IPS-NIHi11 (cell line): ENCODE results near the gene RRAGD.
A peak's percentile ranks its signal among the peaks of the same experiment; 100 is the strongest.

Experiments
- DNase-seq: peaks from one replicate; pipeline ENCODE4 v3.0.0; 2012; ENCODE audit warnings: mixed read lengths, low spot score

The RRAGD gene

GRCh38 chr6:89375427-89376267, 36.4 kb downstream of the RRAGD start:
- peak; percentile 86 for DNase-seq

GRCh38 chr6:89372506-89372901, 39.6 kb downstream of the RRAGD start:
- no peak for DNase-seq

GRCh38 chr6:89371849-89372505, 40.1 kb downstream of the RRAGD start:
- DNase-seq, result peak; percentile 81

GRCh38 chr6:89368999-89369398, 43.1 kb downstream of the RRAGD start:
- DNase-seq, result peak; percentile 53

- DNase-seq, result peak; percentile 66
Measured at GRCh38 chr6:89368107-89368506, 44.0 kb downstream of the RRAGD start.

- no peak for DNase-seq
Measured at GRCh38 chr6:89364586-89364985, 47.5 kb downstream of the RRAGD start.

GRCh38 chr6:89361171-89361570, 50.9 kb downstream of the RRAGD start:
- DNase-seq, result no peak

- DNase-seq, result no peak
Measured at GRCh38 chr6:89360415-89360999, 51.6 kb downstream of the RRAGD start.

GRCh38 chr6:89359561-89359960, 52.5 kb downstream of the RRAGD start:
- no peak for DNase-seq

GRCh38 chr6:89357390-89357789, 54.7 kb downstream of the RRAGD start:
- DNase-seq, result no peak

GRCh38 chr6:89356642-89357170, 55.4 kb downstream of the RRAGD start:
- DNase-seq, result no peak

GRCh38 chr6:89355511-89356194, 56.4 kb downstream of the RRAGD start:
- DNase-seq, result no peak

- DNase-seq, result no peak
Measured at GRCh38 chr6:89353702-89354392, 58.2 kb downstream of the RRAGD start.

- DNase-seq, result no peak
Measured at GRCh38 chr6:89353118-89353556, 58.9 kb downstream of the RRAGD start.

GRCh38 chr6:89352278-89353117, 59.6 kb downstream of the RRAGD start, which contains the start of gene UBE2J1:
TSS of gene UBE2J1 (minus strand) at chr6:89352722. CDS start at chr6:89352569, 153 bp downstream.
- peak; percentile 90 for DNase-seq

- DNase-seq, result no peak
Measured at GRCh38 chr6:89351671-89352277, 60.3 kb downstream of the RRAGD start.

- DNase-seq, result no peak
Measured at GRCh38 chr6:89350281-89350966, 61.6 kb downstream of the RRAGD start.

- no peak for DNase-seq
Measured at GRCh38 chr6:89348372-89348771, 63.7 kb downstream of the RRAGD start.

- no peak for DNase-seq
Measured at GRCh38 chr6:89347825-89348224, 64.2 kb downstream of the RRAGD start.
